Neural crest cell (in vitro differentiated cells): ENCODE measurements around the gene MAP3K20. TPM values are rescaled to one million over a fixed set of nuclear protein-coding genes. Genes with fewer than 3 reads are reported as not detected.

Source experiments
- DNase-seq: peaks from one replicate; pipeline ENCODE4 v3.0.0; 2021; ENCODE audit warnings: low read depth, mixed read lengths, low spot score
- H3K27ac Mint-ChIP-seq: one replicate; pipeline ENCODE4 v1.8.0; 2021; ENCODE audit warnings: mild to moderate bottlenecking, mixed read lengths; ENCODE audit not compliant: unreplicated experiment
- H3K27me3 Mint-ChIP-seq: 2 replicates; pipeline ENCODE4 v1.8.0; 2021; ENCODE audit warnings: low read depth, mild to moderate bottlenecking, mixed read lengths
- H3K36me3 Mint-ChIP-seq: 2 replicates; pipeline ENCODE4 v1.8.0; 2021; ENCODE audit warnings: low read depth, mild to moderate bottlenecking, mixed read lengths
- H3K4me1 Mint-ChIP-seq: 2 replicates; pipeline ENCODE4 v1.8.0; 2021; ENCODE audit warnings: mixed read lengths
- H3K4me3 Mint-ChIP-seq: one replicate; pipeline ENCODE4 v1.8.0; 2021; ENCODE audit warnings: mild to moderate bottlenecking, mixed read lengths
- H3K9me3 Mint-ChIP-seq: 2 replicates; pipeline ENCODE4 v1.8.0; 2021; ENCODE audit warnings: mixed read lengths
- total RNA-seq: library from RNA; stranded (reverse); gene quantifications from 2 replicates; pipeline ENCODE4 v1.2.1, GENCODE V29; 2021
- TF ChIP-seq, protein P1 (sequence below): fragments of 200-600 bp; sonication (generic); conservative IDR thresholded peaks from 2 replicates; pipeline ENCODE4 v1.5.0; 2021; ENCODE audit warnings: antibody characterized with exemption, mild to moderate bottlenecking

Gene MAP3K20
- total RNA-seq, 1 donor from 2014 or later = 27.6 TPM

DNA sequence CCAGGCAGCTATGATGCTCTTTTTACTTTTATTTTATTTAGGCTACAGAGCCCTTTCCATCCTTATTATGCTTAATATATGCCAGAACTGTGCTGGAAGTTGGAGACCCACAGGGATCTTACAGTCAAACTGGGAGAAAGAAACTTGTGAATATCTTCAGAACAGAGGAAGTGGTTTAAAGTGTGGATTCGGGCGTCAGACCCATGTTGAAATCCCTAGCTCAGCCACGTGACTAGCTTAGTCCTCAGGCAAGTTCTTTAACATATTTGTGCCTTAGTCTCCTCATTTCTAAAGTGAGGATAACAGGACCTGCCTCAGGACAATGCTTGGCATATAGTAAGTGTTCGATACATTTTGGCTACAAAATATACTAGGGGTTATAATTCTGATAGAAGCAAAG lies 59.1 kb downstream of the MAP3K20 start:
- no peak for DNase-seq
- H3K4me1 Mint-ChIP-seq = peaks cover 28% of the 10 kb centered on the region
- TF ChIP-seq, protein P1, sequence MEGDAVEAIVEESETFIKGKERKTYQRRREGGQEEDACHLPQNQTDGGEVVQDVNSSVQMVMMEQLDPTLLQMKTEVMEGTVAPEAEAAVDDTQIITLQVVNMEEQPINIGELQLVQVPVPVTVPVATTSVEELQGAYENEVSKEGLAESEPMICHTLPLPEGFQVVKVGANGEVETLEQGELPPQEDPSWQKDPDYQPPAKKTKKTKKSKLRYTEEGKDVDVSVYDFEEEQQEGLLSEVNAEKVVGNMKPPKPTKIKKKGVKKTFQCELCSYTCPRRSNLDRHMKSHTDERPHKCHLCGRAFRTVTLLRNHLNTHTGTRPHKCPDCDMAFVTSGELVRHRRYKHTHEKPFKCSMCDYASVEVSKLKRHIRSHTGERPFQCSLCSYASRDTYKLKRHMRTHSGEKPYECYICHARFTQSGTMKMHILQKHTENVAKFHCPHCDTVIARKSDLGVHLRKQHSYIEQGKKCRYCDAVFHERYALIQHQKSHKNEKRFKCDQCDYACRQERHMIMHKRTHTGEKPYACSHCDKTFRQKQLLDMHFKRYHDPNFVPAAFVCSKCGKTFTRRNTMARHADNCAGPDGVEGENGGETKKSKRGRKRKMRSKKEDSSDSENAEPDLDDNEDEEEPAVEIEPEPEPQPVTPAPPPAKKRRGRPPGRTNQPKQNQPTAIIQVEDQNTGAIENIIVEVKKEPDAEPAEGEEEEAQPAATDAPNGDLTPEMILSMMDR = no peak
- H3K9me3 Mint-ChIP-seq = no peaks in the 10 kb centered on the region
- H3K27me3 Mint-ChIP-seq = no peaks in the 10 kb centered on the region
- H3K36me3 Mint-ChIP-seq = no peaks in the 10 kb centered on the region
- H3K4me3 Mint-ChIP-seq = no peak overlapping the region
- no peak overlapping the region for H3K27ac Mint-ChIP-seq

GRCh38 chr2:173136067-173136466 lies 60.4 kb downstream of the MAP3K20 start:
- TF ChIP-seq, protein P1 = no peak
- Mint-ChIP-seq H3K36me3 (peaks cover 6% of the 10 kb centered on the region), H3K4me3 (no peak overlapping the region), H3K27ac (no peak overlapping the region), H3K27me3 (no peaks in the 10 kb centered on the region), H3K9me3 (no peaks in the 10 kb centered on the region), H3K4me1 (peaks cover 21% of the 10 kb centered on the region)
- no peak for DNase-seq

GRCh38 chr2:173136599-173136998 lies 61.0 kb downstream of the MAP3K20 start:
- no peak overlapping the region for H3K27ac Mint-ChIP-seq
- peaks cover 2% of the 10 kb centered on the region for H3K9me3 Mint-ChIP-seq
- H3K4me1 Mint-ChIP-seq = peaks cover 20% of the 10 kb centered on the region
- H3K4me3 Mint-ChIP-seq = no peak overlapping the region
- TF ChIP-seq, protein P1 = no peak
- H3K27me3 Mint-ChIP-seq = no peaks in the 10 kb centered on the region
- DNase-seq = no peak
- peaks cover 12% of the 10 kb centered on the region for H3K36me3 Mint-ChIP-seq

DNA sequence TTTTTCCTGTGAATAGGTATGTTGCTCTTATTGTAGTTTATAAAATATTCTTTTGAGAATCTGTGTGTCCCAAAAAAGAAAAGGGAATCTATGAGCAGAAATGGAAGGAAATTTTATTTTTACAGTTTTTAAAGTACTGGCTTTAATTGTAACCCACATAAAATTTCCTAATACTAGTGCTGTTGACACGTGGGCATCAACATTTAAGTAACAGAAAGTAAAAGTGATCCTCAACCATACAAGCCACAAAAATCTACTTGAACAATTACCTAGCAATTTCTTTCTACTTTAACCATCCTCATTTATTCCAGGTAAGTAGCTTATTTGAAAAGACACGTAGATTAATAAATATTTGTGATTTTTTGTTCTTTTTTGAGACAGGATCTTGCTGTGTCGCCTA lies 62.0 kb downstream of the MAP3K20 start:
- peaks cover 17% of the 10 kb centered on the region for H3K36me3 Mint-ChIP-seq
- H3K27ac Mint-ChIP-seq = no peak overlapping the region
- H3K27me3 Mint-ChIP-seq = no peaks in the 10 kb centered on the region
- TF ChIP-seq, protein P1 = no peak
- no peak for DNase-seq
- peaks cover 5% of the 10 kb centered on the region for H3K9me3 Mint-ChIP-seq
- no peak overlapping the region for H3K4me3 Mint-ChIP-seq
- H3K4me1 Mint-ChIP-seq = peaks cover 11% of the 10 kb centered on the region

DNA sequence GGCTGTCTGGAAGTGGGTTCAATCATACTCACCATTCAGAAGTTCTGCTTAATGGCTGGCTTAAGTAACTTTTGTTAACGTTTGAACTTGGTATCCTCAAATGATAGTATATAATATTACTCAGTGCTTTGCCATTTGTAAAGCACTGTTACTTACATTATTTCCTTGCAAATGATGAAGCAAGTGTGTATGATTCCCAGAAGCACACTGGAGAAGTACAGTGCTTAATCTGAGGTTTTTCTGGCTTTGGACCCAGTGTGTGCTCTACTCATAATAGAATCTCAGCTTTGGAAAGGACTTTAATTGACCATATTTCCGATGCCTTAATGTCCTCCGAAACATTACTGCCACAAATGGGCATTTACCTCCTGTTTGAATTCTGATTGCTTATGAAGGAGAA lies 63.3 kb downstream of the MAP3K20 start:
- Mint-ChIP-seq H3K4me1 (peaks cover 11% of the 10 kb centered on the region), H3K4me3 (no peak overlapping the region), H3K27ac (no peak overlapping the region), H3K36me3 (peaks cover 20% of the 10 kb centered on the region), H3K27me3 (no peaks in the 10 kb centered on the region), H3K9me3 (peaks cover 8% of the 10 kb centered on the region)
- TF ChIP-seq, protein P1 = no peak
- no peak for DNase-seq

DNA sequence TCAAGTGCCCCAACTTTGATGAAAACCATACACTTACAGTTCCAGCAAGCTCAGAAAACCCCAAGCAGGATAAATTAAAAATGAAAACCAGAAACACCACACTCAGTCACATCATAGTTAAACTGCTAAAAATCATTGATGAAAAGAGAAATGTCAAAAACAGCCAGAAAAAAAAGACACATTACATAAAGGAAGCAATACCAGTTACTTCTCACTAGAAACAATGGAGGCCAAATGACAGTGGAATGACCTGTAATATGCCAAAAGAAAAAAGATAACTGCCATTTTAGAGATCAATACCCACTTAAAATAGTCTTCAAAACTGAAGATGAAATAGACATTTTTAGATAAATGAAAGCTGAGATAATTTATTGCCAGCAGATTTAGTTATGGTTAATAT lies 66.0 kb downstream of the MAP3K20 start:
- no peak overlapping the region for H3K27ac Mint-ChIP-seq
- peaks cover 20% of the 10 kb centered on the region for H3K36me3 Mint-ChIP-seq

More for the DNA sequence above, 66.0 kb downstream of the MAP3K20 start:
- Mint-ChIP-seq H3K4me3 (no peak overlapping the region), H3K9me3 (peaks cover 8% of the 10 kb centered on the region), H3K4me1 (peaks cover 3% of the 10 kb centered on the region), H3K27me3 (no peaks in the 10 kb centered on the region)
- DNase-seq = no peak
- TF ChIP-seq, protein P1 = no peak
